SU-DHL-6 (cell line): ENCODE measurements around the gene EDIL3.

Experiments used
- H2AFZ ChIP-seq: fragments of 200-600 bp; sonication (generic); 2 replicates; pipeline ENCODE4 v1.6.1; 2014; ENCODE audit warnings: low read depth, mild to moderate bottlenecking, moderate library complexity, mixed read lengths, antibody characterized with exemption, low read length; ENCODE audit not compliant: severe bottlenecking
- H3F3A ChIP-seq: fragments of 200-600 bp; shearing (Covaris generic); 2 replicates; pipeline ENCODE4 v1.6.0; 2016; ENCODE audit warnings: antibody characterized with exemption, mild to moderate bottlenecking; ENCODE audit not compliant: insufficient read depth
- H3K27ac ChIP-seq: fragments of 200-600 bp; sonication (generic); 2 replicates; pipeline ENCODE4 v1.5.1; 2016; ENCODE audit warnings: low read depth, mild to moderate bottlenecking, low read length, moderate library complexity, mixed read lengths
- H3K27me3 ChIP-seq: fragments of 200-600 bp; sonication (generic), shearing (Covaris generic); 2 replicates; pipeline ENCODE4 v1.6.0; 2014; ENCODE audit warnings: mild to moderate bottlenecking, low read length
- H3K36me3 ChIP-seq: fragments of 200-600 bp; sonication (generic); 2 replicates; pipeline ENCODE4 v1.6.1; 2014; ENCODE audit warnings: mild to moderate bottlenecking, low read length, mixed read lengths
- H3K4me2 ChIP-seq: fragments of 300-600, 200-600 bp; shearing (Covaris generic), sonication (generic); 2 replicates; pipeline ENCODE4 v1.6.0; 2014; ENCODE audit warnings: low read length, low read depth, mild to moderate bottlenecking; ENCODE audit not compliant: poor library complexity, severe bottlenecking
- H3K4me3 ChIP-seq: fragments of 200-600 bp; sonication (generic); 2 replicates; pipeline ENCODE4 v1.5.1; 2014; ENCODE audit warnings: antibody characterized with exemption, low read length, mild to moderate bottlenecking, mixed read lengths; ENCODE audit not compliant: insufficient read depth, poor library complexity, severe bottlenecking
- H3K79me2 ChIP-seq: fragments of 200-600 bp; sonication (generic); 2 replicates; pipeline ENCODE4 v1.6.1; 2014; ENCODE audit warnings: mild to moderate bottlenecking, low read length, moderate library complexity; ENCODE audit not compliant: insufficient read depth
- H3K9ac ChIP-seq: fragments of 200-600 bp; sonication (generic); 2 replicates; pipeline ENCODE4 v1.7.0; 2014; ENCODE audit warnings: mild to moderate bottlenecking, low read length
- H3K9me2 ChIP-seq: fragments of 200-600 bp; sonication (generic); replicated peaks from 2 replicates; pipeline ENCODE4 v1.6.1; 2014; ENCODE audit warnings: low read length; ENCODE audit not compliant: insufficient read depth
- H3K9me3 ChIP-seq: fragments of 200-600 bp; sonication (generic); 2 replicates; pipeline ENCODE4 v1.6.1; 2014; ENCODE audit warnings: low read length, mixed read lengths; ENCODE audit not compliant: insufficient read depth
- H4K20me1 ChIP-seq: fragments of 200-600 bp; sonication (generic); 2 replicates; pipeline ENCODE4 v1.6.1; 2014; ENCODE audit warnings: low read depth, mild to moderate bottlenecking, antibody characterized with exemption, low read length, moderate library complexity, mixed read lengths
- CTCF ChIP-seq: fragments of 200-600 bp; sonication (generic); IDR thresholded peaks from one replicate; pipeline ENCODE4 v1.5.1; 2017; ENCODE audit warnings: antibody characterized with exemption, mild to moderate bottlenecking, low read length, moderate library complexity; ENCODE audit not compliant: insufficient read depth, poor library complexity, severe bottlenecking
- EZH2phosphoT487 ChIP-seq: fragments of 200-600 bp; sonication (generic), shearing (Covaris generic); conservative IDR thresholded peaks from 2 replicates; pipeline ENCODE4 v1.6.1; 2018; ENCODE audit warnings: mild to moderate bottlenecking, antibody characterized with exemption, low read length, moderate library complexity, mixed read lengths

The EDIL3 gene

GRCh38 chr5:83983852-83984251 is 400.8 kb downstream of the EDIL3 start:
- no peak overlapping the region for H3K4me2 ChIP-seq
- no peaks in the 10 kb centered on the region for H4K20me1 ChIP-seq
- no peak overlapping the region for H3K9ac ChIP-seq
- H3K9me2 ChIP-seq, result no peaks in the 10 kb centered on the region
- H3K9me3 ChIP-seq, result no peaks in the 10 kb centered on the region
- no peaks in the 10 kb centered on the region for H3F3A ChIP-seq
- no peak overlapping the region for H3K27ac ChIP-seq
- no peaks in the 10 kb centered on the region for H3K27me3 ChIP-seq
- H3K4me3 ChIP-seq, result no peak overlapping the region
- H2AFZ ChIP-seq, result no peak overlapping the region
- TF ChIP-seq CTCF (no peak), EZH2phosphoT487 (no peak)
- H3K79me2 ChIP-seq, result no peaks in the 10 kb centered on the region
- no peaks in the 10 kb centered on the region for H3K36me3 ChIP-seq

GRCh38 chr5:83973925-83974815 is 410.5 kb downstream of the EDIL3 start:
- Histone ChIP-seq H3K27me3 (no peaks in the 10 kb centered on the region), H3K79me2 (no peaks in the 10 kb centered on the region), H3F3A (no peaks in the 10 kb centered on the region), H3K9ac (no peak overlapping the region), H3K36me3 (no peaks in the 10 kb centered on the region), H2AFZ (no peak overlapping the region), H3K9me3 (no peaks in the 10 kb centered on the region), H3K27ac (no peak overlapping the region), H3K4me2 (no peak overlapping the region), H3K9me2 (no peaks in the 10 kb centered on the region), H4K20me1 (no peaks in the 10 kb centered on the region), H3K4me3 (no peak overlapping the region)
- TF ChIP-seq EZH2phosphoT487 (no peak), CTCF (no peak)

GRCh38 chr5:83972909-83973308 is 411.8 kb downstream of the EDIL3 start:
- Histone ChIP-seq H3K36me3 (no peaks in the 10 kb centered on the region), H3K9ac (no peak overlapping the region), H3K79me2 (no peaks in the 10 kb centered on the region), H3K27ac (no peak overlapping the region), H3K9me2 (no peaks in the 10 kb centered on the region), H3K27me3 (no peaks in the 10 kb centered on the region), H4K20me1 (no peaks in the 10 kb centered on the region), H3F3A (no peaks in the 10 kb centered on the region), H3K4me3 (no peak overlapping the region), H2AFZ (no peak overlapping the region), H3K4me2 (no peak overlapping the region), H3K9me3 (no peaks in the 10 kb centered on the region)
- TF ChIP-seq CTCF, result no peak
- TF ChIP-seq EZH2phosphoT487, result no peak
